Loucy (cell line): ENCODE data around the gene OXER1.
A peak's percentile ranks its signal among the peaks of the same experiment; 100 is the strongest.

Source experiments
- H2AFZ ChIP-seq: fragments of 200-600 bp; sonication (generic); 2 replicates; pipeline ENCODE4 v1.6.0; 2016; ENCODE audit warnings: antibody characterized with exemption, mild to moderate bottlenecking, low read length, moderate library complexity
- H3F3A ChIP-seq: fragments of 200-600 bp; 2 replicates; pipeline ENCODE4 v1.6.0; 2016; ENCODE audit warnings: antibody characterized with exemption, low read depth, mild to moderate bottlenecking
- H3K27me3 ChIP-seq: fragments of 200-600 bp; sonication (generic); 2 replicates; pipeline ENCODE4 v1.6.1; 2014; ENCODE audit warnings: low read length, mild to moderate bottlenecking; ENCODE audit not compliant: insufficient read depth, poor library complexity, severe bottlenecking
- H3K36me3 ChIP-seq: fragments of 200-600 bp; sonication (generic); 2 replicates; pipeline ENCODE4 v1.6.1; 2016; ENCODE audit warnings: low read length; ENCODE audit not compliant: insufficient read depth
- H3K4me1 ChIP-seq: fragments of 200-600 bp; sonication (generic); 2 replicates; pipeline ENCODE4 v1.5.1; 2014; ENCODE audit warnings: low read length, mild to moderate bottlenecking; ENCODE audit not compliant: insufficient read depth, poor library complexity, severe bottlenecking
- H3K4me2 ChIP-seq: fragments of 200-600 bp; sonication (generic); 2 replicates; pipeline ENCODE4 v1.6.0; 2014; ENCODE audit warnings: antibody characterized with exemption, low read length, low read depth, mild to moderate bottlenecking; ENCODE audit not compliant: poor library complexity, severe bottlenecking
- H3K4me3 ChIP-seq: fragments of 200-600 bp; sonication (generic); 2 replicates; pipeline ENCODE4 v1.5.1; 2014; ENCODE audit warnings: low read length, mild to moderate bottlenecking, mixed read lengths; ENCODE audit not compliant: poor library complexity, severe bottlenecking
- H3K79me2 ChIP-seq: fragments of 200-600 bp; sonication (generic); 2 replicates; pipeline ENCODE4 v1.6.1; 2014; ENCODE audit warnings: low read length; ENCODE audit not compliant: insufficient read depth
- H3K9ac ChIP-seq: fragments of 200-600 bp; sonication (generic); 2 replicates; pipeline ENCODE4 v1.6.0; 2014; ENCODE audit warnings: mild to moderate bottlenecking, low read depth, low read length, moderate library complexity; ENCODE audit not compliant: poor library complexity, severe bottlenecking
- H3K9me2 ChIP-seq: fragments of 200-600 bp; sonication (generic); replicated peaks from 2 replicates; pipeline ENCODE4 v1.6.1; 2016; ENCODE audit warnings: low read depth, low read length, mixed read lengths
- H3K9me3 ChIP-seq: fragments of 200-600 bp; sonication (generic); 2 replicates; pipeline ENCODE4 v1.6.1; 2014; ENCODE audit warnings: mild to moderate bottlenecking, antibody characterized with exemption, low read length, low read depth; ENCODE audit not compliant: insufficient read depth
- H4K20me1 ChIP-seq: fragments of 200-600 bp; sonication (generic); 2 replicates; pipeline ENCODE4 v1.6.0; 2014; ENCODE audit warnings: antibody characterized with exemption, low read length, mild to moderate bottlenecking; ENCODE audit not compliant: insufficient read depth, poor library complexity, severe bottlenecking
- CTCF ChIP-seq: fragments of 200-600 bp; sonication (generic); conservative IDR thresholded peaks from 2 replicates; pipeline ENCODE4 v1.5.1; 2014; ENCODE audit warnings: mild to moderate bottlenecking, antibody characterized with exemption, low read length
- EZH2phosphoT487 ChIP-seq: fragments of 200-600 bp; IDR thresholded peaks from 2 replicates; pipeline ENCODE4 v1.6.1; 2018; ENCODE audit warnings: antibody characterized with exemption, mild to moderate bottlenecking, moderate library complexity, borderline replicate concordance

Gene OXER1

GRCh38 chr2:42810121-42810970 is 46.4 kb upstream of the OXER1 start:
- H2AFZ ChIP-seq = peak overlapping the region; percentile 97
- H3K9ac ChIP-seq = peak overlapping the region; percentile 93
- peak overlapping the region; percentile 70 for H3K4me2 ChIP-seq
- H3K9me3 ChIP-seq = peaks cover 11% of the 10 kb centered on the region; the same call in 1 of the 2 replicates
- H3K27me3 ChIP-seq = no peaks in the 10 kb centered on the region
- H4K20me1 ChIP-seq = no peaks in the 10 kb centered on the region
- no peaks in the 10 kb centered on the region for H3K79me2 ChIP-seq
- peak overlapping the region; percentile 86 for H3K4me3 ChIP-seq
- 0 out of 2 replicates have a peak, but pooled peaks cover 3% of the 10 kb centered on the region for H3F3A ChIP-seq
- no peaks in the 10 kb centered on the region for H3K9me2 ChIP-seq
- H3K36me3 ChIP-seq = no peaks in the 10 kb centered on the region
- TF ChIP-seq EZH2phosphoT487 = no peak
- H3K4me1 ChIP-seq = peaks cover 14% of the 10 kb centered on the region

GRCh38 chr2:42809819-42810120 is 45.8 kb upstream of the OXER1 start:
- no peaks in the 10 kb centered on the region for H3K79me2 ChIP-seq
- H3K4me3 ChIP-seq = peak overlapping the region; percentile 86
- H3F3A ChIP-seq = 0 out of 2 replicates have a peak, but pooled peaks cover 3% of the 10 kb centered on the region
- no peaks in the 10 kb centered on the region for H3K27me3 ChIP-seq
- H3K9ac ChIP-seq = peak overlapping the region; percentile 93
- H2AFZ ChIP-seq = peak overlapping the region; percentile 84
- no peaks in the 10 kb centered on the region for H3K36me3 ChIP-seq
- H4K20me1 ChIP-seq = no peaks in the 10 kb centered on the region
- H3K9me3 ChIP-seq = peaks cover 6% of the 10 kb centered on the region; the same call in 1 of the 2 replicates
- TF ChIP-seq CTCF = no peak; the same call in 1 of the 2 replicates
- no peak for TF ChIP-seq EZH2phosphoT487
- H3K4me1 ChIP-seq = peaks cover 14% of the 10 kb centered on the region
- H3K4me2 ChIP-seq = peak overlapping the region; percentile 87
- H3K9me2 ChIP-seq = no peaks in the 10 kb centered on the region

- Histone ChIP-seq H3K4me2 (peak overlapping the region; percentile 87), H3K27me3 (no peaks in the 10 kb centered on the region), H3K36me3 (no peaks in the 10 kb centered on the region), H3K4me1 (peaks cover 14% of the 10 kb centered on the region), H3K9ac (peak overlapping the region; percentile 93), H3F3A (0 out of 2 replicates have a peak, but pooled peaks cover 3% of the 10 kb centered on the region), H2AFZ (peak overlapping the region; percentile 84), H3K9me2 (no peaks in the 10 kb centered on the region), H4K20me1 (no peaks in the 10 kb centered on the region), H3K79me2 (no peaks in the 10 kb centered on the region), H3K9me3 (peaks cover 4% of the 10 kb centered on the region; the same call in 1 of the 2 replicates), H3K4me3 (peak overlapping the region; percentile 86)
- no peak for TF ChIP-seq CTCF
- no peak for TF ChIP-seq EZH2phosphoT487
Measured at GRCh38 chr2:42809131-42809818, 45.3 kb upstream of the OXER1 start.
